NCI-H2107 (cell line): ENCODE measurements around the gene NTRK2.
"Not testable (repeated sequence)": the region's sequence is repeated elsewhere in the genome, so short reads cannot be mapped to it uniquely, and the experiment has no call there.

Source experiments
- DNase-seq: peaks from one replicate; lab custom pipeline; 2025; lab: John Stamatoyannopoulos, UW

Gene NTRK2

DNA sequence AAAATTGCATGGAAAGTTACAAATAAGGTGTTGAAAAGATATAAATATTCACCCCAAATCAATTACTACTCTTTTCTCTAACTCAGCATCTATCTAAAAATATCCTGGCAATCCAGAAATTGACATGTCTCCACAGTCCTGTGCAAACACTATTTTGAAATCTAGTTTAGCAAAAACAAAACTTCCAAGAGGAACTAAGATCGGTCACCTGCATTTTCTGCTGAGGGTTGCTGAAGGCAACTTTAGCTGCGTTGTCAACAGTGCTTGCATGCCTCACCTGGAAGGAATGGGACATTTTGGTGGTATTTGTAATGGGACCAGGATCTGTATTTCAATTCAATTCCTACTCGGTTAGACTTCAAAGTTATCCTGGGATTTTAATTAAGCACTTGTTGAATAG is 398.3 kb downstream of the NTRK2 start:
- no peak for DNase-seq

DNA sequence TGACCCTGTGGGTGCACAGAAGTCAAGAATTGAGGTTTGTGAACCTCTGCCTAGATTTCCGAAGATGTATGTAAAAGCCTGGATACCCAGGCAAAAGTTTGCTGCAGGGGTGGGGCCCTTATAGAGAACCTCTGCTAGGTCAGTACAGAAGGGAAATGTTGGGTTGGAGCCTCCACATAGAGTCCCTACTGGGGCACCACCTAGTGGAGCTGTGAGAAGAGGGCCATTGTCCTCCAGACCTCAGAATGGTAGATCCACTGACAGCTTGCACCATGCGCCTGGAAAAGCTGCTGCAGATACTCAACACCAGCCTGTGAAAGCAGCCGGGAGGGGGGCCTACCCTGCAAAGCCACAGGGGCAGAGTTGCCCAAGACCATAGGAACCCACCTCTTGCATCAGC is 399.9 kb downstream of the NTRK2 start:
- DNase-seq = not testable (repeated sequence)
